A549 (cell line): ENCODE data around the gene SPSB1. TPM values are rescaled to one million over a fixed set of nuclear protein-coding genes. Genes with fewer than 3 reads are reported as not detected.

ENCODE experiments used
- ATAC-seq, 2 experiments: fragments of 200-7000 bp in 1 of 2; fragments of >200 bp in 1 of 2; cut with Nextera tagmentation in 1 of 2; cut with Tn5 transposase in 1 of 2; 3 replicates each; pipeline versions ENCODE4 v1.8.0 to v1.9.1; 2018 to 2020; ENCODE audit warnings: mild to moderate bottlenecking in 1 of 2, moderate library complexity in 1 of 2
- CTCF ChIA-PET: fragments of 300-600 bp; sonication (Branson Sonifier 250); formaldehyde crosslinking; extraction: SDS; loops from one replicate; lab custom pipeline; 2021; ENCODE audit warnings: antibody characterized with exemption, inconsistent platforms; lab: Yijun Ruan, JAX
- POLR2A ChIA-PET: fragments of 350-600 bp; formaldehyde crosslinking; extraction: SDS; loops from one replicate; lab custom pipeline; 2021; ENCODE audit warnings: antibody characterized with exemption, inconsistent platforms; lab: Yijun Ruan, JAX
- DNase-seq, 2 experiments: peaks; one replicate each; pipeline versions ENCODE4 v3.0.0 to v3.0.0-alpha.2; 2011 to 2016; ENCODE audit warnings: low read depth in 1 of 2, low spot score in 1 of 2
- FAIRE-seq: peaks from 2 replicates; lab custom pipeline; 2011; peaks lifted over from hg19 to GRCh38; lab: Jason Lieb, UNC
- H3K27ac ChIP-seq, 2 experiments: fragments of >200 bp; sonication (Bioruptor Twin); formaldehyde crosslinking; 3 replicates each; pipeline ENCODE4 v1.5.1; 2016 to 2017
- H3K4me1 ChIP-seq: fragments of >200 bp; sonication (Bioruptor Twin); formaldehyde crosslinking; 3 replicates; pipeline ENCODE4 v1.6.1; 2016
- H3K4me2 ChIP-seq: fragments of >200 bp; sonication (Bioruptor Twin); formaldehyde crosslinking; 3 replicates; pipeline ENCODE4 v1.6.1; 2016
- H3K4me3 ChIP-seq: fragments of >200 bp; sonication (Bioruptor Twin); formaldehyde crosslinking; 3 replicates; pipeline ENCODE4 v1.5.1; 2016
- H3K9me3 ChIP-seq: fragments of >200 bp; sonication (Bioruptor Twin); formaldehyde crosslinking; 3 replicates; pipeline ENCODE4 v1.6.1; 2016
- ATOH8 ChIP-seq: fragments of 250-450 bp; sonication (Bioruptor Pico); IDR thresholded peaks from 2 replicates; pipeline ENCODE4 v1.5.0; 2020; ENCODE audit warnings: low read depth, mild to moderate bottlenecking, moderate library complexity
- BCL3 ChIP-seq: fragments of >200 bp; sonication (Bioruptor Twin); formaldehyde crosslinking; IDR thresholded peaks from 3 replicates; pipeline ENCODE4 v1.6.1; 2016
- CBX2 ChIP-seq: fragments of 200-600 bp; sonication (generic); IDR thresholded peaks from 2 replicates; pipeline ENCODE4 v1.6.1; 2016; ENCODE audit warnings: low read depth, mild to moderate bottlenecking, borderline replicate concordance
- CHD4 ChIP-seq: fragments of 200-600 bp; sonication (generic); IDR thresholded peaks from 2 replicates; pipeline ENCODE4 v1.6.1; 2016; ENCODE audit warnings: antibody characterized with exemption, mild to moderate bottlenecking, borderline replicate concordance
- E2F6 ChIP-seq: IDR thresholded peaks from 2 replicates; pipeline ENCODE4 v1.6.1; 2012; ENCODE audit warnings: low read depth, borderline replicate concordance
- EP300 ChIP-seq, 2 experiments: fragments of >200 bp; sonication (Bioruptor Twin); formaldehyde crosslinking; IDR thresholded peaks; 2 replicates in 1 of 2; 3 replicates in 1 of 2; pipeline ENCODE4 v1.6.1; 2016 to 2017
- ESRRA ChIP-seq: fragments of 150-350 bp; IDR thresholded peaks from 2 replicates; pipeline ENCODE4 v1.6.1; 2014; ENCODE audit warnings: mild to moderate bottlenecking, low read length, borderline replicate concordance
- HDAC2 ChIP-seq: fragments of 200-600 bp; sonication (generic); IDR thresholded peaks from 2 replicates; pipeline ENCODE4 v1.6.1; 2016
- HES2 ChIP-seq: fragments of >200 bp; sonication (Bioruptor Twin); formaldehyde crosslinking; IDR thresholded peaks from 2 replicates; pipeline ENCODE4 v1.6.1; 2016
- HMGXB4 ChIP-seq: fragments of 250-450 bp; sonication (Bioruptor Pico); IDR thresholded peaks from 2 replicates; pipeline ENCODE4 v1.5.0; 2021; ENCODE audit warnings: mild to moderate bottlenecking, moderate library complexity, borderline replicate concordance
- JUN ChIP-seq, 2 experiments: fragments of >200 bp; sonication (Bioruptor Twin); formaldehyde crosslinking; IDR thresholded peaks; 2 replicates in 1 of 2; 3 replicates in 1 of 2; pipeline ENCODE4 v1.6.1; 2016 to 2017
- MAFK ChIP-seq: fragments of 450-650 bp; IDR thresholded peaks from 2 replicates; pipeline ENCODE4 v1.6.1; 2014; ENCODE audit not compliant: partially characterized antibody
- MAX ChIP-seq: IDR thresholded peaks from 2 replicates; pipeline ENCODE4 v1.6.1; 2012
- NFE2L2 ChIP-seq: fragments of 150-350 bp; conservative IDR thresholded peaks from 2 replicates; pipeline ENCODE4 v1.6.1; 2014; ENCODE audit warnings: low read length
- NR3C1 ChIP-seq: fragments of >200 bp; sonication (Bioruptor Twin); formaldehyde crosslinking; IDR thresholded peaks from 3 replicates; pipeline ENCODE4 v1.6.1; 2017
- REST ChIP-seq: fragments of 200-600 bp; sonication (generic); IDR thresholded peaks from 2 replicates; pipeline ENCODE4 v1.6.1; 2016; ENCODE audit warnings: antibody characterized with exemption, mild to moderate bottlenecking, moderate library complexity
- RFX5 ChIP-seq: fragments of 450-650 bp; IDR thresholded peaks from 2 replicates; pipeline ENCODE4 v1.7.1; 2014; ENCODE audit warnings: antibody characterized with exemption, mild to moderate bottlenecking, moderate library complexity
- SREBF2 ChIP-seq: fragments of 450-650 bp; IDR thresholded peaks from 2 replicates; pipeline ENCODE4 v1.6.1; 2014; ENCODE audit warnings: mild to moderate bottlenecking, moderate library complexity
- TP53 ChIP-seq: fragments of 250-450 bp; sonication (Bioruptor Pico); IDR thresholded peaks from 2 replicates; pipeline ENCODE4 v1.5.0; 2021; ENCODE audit warnings: mild to moderate bottlenecking, moderate library complexity
- USF2 ChIP-seq: fragments of 450-650 bp; IDR thresholded peaks from 2 replicates; pipeline ENCODE4 v1.6.1; 2014; ENCODE audit warnings: antibody characterized with exemption
- ZC3H11A ChIP-seq: fragments of 450-650 bp; IDR thresholded peaks from 2 replicates; pipeline ENCODE4 v1.6.1; 2014; ENCODE audit warnings: antibody characterized with exemption, mild to moderate bottlenecking
- ZNF302 ChIP-seq: fragments of 250-450 bp; sonication (Bioruptor Pico); IDR thresholded peaks from 2 replicates; pipeline ENCODE4 v1.9.0; 2021; ENCODE audit warnings: inconsistent platforms, mild to moderate bottlenecking, moderate library complexity
- WGBS: methylation state at CpG from one replicate; pipeline ENCODE4 v1.1.6; 2017; ENCODE audit errors: missing lambda C conversion rate; 5-methylcytosine and 5-hydroxymethylcytosine counted together
- polyA plus RNA-seq, 4 experiments: library from polyadenylated mRNA; depleted of rRNA in 3 of 4; stranded (reverse); fragments of >200 nt; fragmentation: RNase III in 1 of 4; extraction: RNeasy Plus Mini Kit Qiagen cat#74134 plus additional on column Dnase treatment in 1 of 4; gene quantifications; 2 replicates in 3 of 4; 3 replicates in 1 of 4; pipeline ENCODE4 v1.2.3, GENCODE V29; 2011 to 2017

Gene SPSB1
- polyA plus RNA-seq, 2 of the 4 experiments (the other 2 are of a cell fraction) = 22.3 to 23.7 TPM

GRCh38 chr1:9251501-9251900 is 41.2 kb upstream of the SPSB1 start:
- ChIA-PET POLR2A (interaction anchor here (0.7 kb wide), 1 partner anchor 133 kb away, joined by 3 read pairs; no protein-coding TSS in a partner anchor), CTCF (interaction anchor here (1.1 to 2.0 kb wide), 2 partner anchors 15 to 141 kb away, joined by 5 to 8 read pairs; no protein-coding TSS in a partner anchor)
- no peak for FAIRE-seq
- no peak overlapping the region for H3K4me2 ChIP-seq
- no peaks in the 10 kb centered on the region for H3K4me1 ChIP-seq
- no peaks in the 10 kb centered on the region for H3K9me3 ChIP-seq
- 91% methylated on average over 4 of the region's 6 CpGs for WGBS
- ATAC-seq = no peak
- no peak overlapping the region for H3K27ac ChIP-seq
- no peak for DNase-seq
- no peak for TF ChIP-seq CHD4
- TF ChIP-seq ZC3H11A = no peak
- TF ChIP-seq ZNF302 (CRISPR knock-in tag) = no peak
- no peak for TF ChIP-seq E2F6
- TF ChIP-seq HES2 = no peak
- TF ChIP-seq HMGXB4 (CRISPR knock-in tag) = no peak
- TF ChIP-seq USF2 = no peak
- TF ChIP-seq JUN (IDR thresholded peaks at IDR 0.05) = no peak
- TF ChIP-seq BCL3 = no peak
- no peak overlapping the region for H3K4me3 ChIP-seq

GRCh38 chr1:9253004-9253403 is 39.7 kb upstream of the SPSB1 start:
- CTCF ChIA-PET = interaction anchor here (0.6 to 2.8 kb wide), 6 partner anchors 14 to 335 kb away, joined by 3 to 8 read pairs (median 3); partner anchors contain the start of gene H6PD
- no peak for ATAC-seq
- POLR2A ChIA-PET = no interaction called here

GRCh38 chr1:9253453-9254105 is 39.1 kb upstream of the SPSB1 start:
- Histone ChIP-seq H3K9me3 (peaks cover 3% of the 10 kb centered on the region; the same call in 1 of the 3 replicates), H3K4me3 (no peak overlapping the region), H3K4me1 (no peaks in the 10 kb centered on the region), H3K4me2 (no peak overlapping the region), H3K27ac (no peak overlapping the region)
- ATAC-seq (no peak), DNase-seq (no peak), FAIRE-seq (no peak)
- 81% methylated on average over 10 of the region's 10 CpGs for whole genome bisulfite sequencing
- CTCF ChIA-PET = interaction anchor here (0.6 to 2.8 kb wide), 4 partner anchors 14 to 186 kb away, joined by 3 to 8 read pairs (median 4); partner anchors contain the start of gene H6PD
- POLR2A ChIA-PET = no interaction called here
- no peak for TF ChIP-seq USF2
- TF ChIP-seq NR3C1 = no peak
- TF ChIP-seq MAX = no peak
- TF ChIP-seq CBX2 = no peak
- no peak for TF ChIP-seq ATOH8
- TF ChIP-seq E2F6 = no peak
- TF ChIP-seq ESRRA = no peak
- TF ChIP-seq REST = no peak
- no peak for TF ChIP-seq MAFK
- TF ChIP-seq ZC3H11A = no peak

More at GRCh38 chr1:9253004-9253403, 39.7 kb upstream of the SPSB1 start:
- 76% methylated on average over 8 of the region's 8 CpGs for WGBS
- H3K4me3 ChIP-seq = no peak overlapping the region
- H3K27ac ChIP-seq = no peak overlapping the region
- DNase-seq (no peak), FAIRE-seq (no peak)
- TF ChIP-seq NR3C1 = no peak
- no peak for TF ChIP-seq NFE2L2
- TF ChIP-seq SREBF2 = no peak
- no peak for TF ChIP-seq RFX5
- TF ChIP-seq HDAC2 = no peak
- TF ChIP-seq EP300 (IDR thresholded peaks at IDR 0.05) = no peak
- TF ChIP-seq MAFK = no peak
- no peak for TF ChIP-seq TP53 (CRISPR knock-in tag)
- TF ChIP-seq, all 56 proteins: peak for 0
- Histone ChIP-seq H3K4me2 (no peak overlapping the region), H3K9me3 (no peaks in the 10 kb centered on the region), H3K4me1 (no peaks in the 10 kb centered on the region)
